Keratinocyte (primary cell): ENCODE results near the gene BBIP1.

ENCODE experiments used
- CTCF ChIP-seq, 3 experiments: IDR thresholded peaks in 1 of 3; conservative IDR thresholded peaks in 1 of 3; optimal IDR thresholded peaks in 1 of 3; 2 replicates in 2 of 3; 3 replicates in 1 of 3; pipeline versions ENCODE3 to v1.5.1; 2011; ENCODE audit warnings: low read length in 3 of 3, mild to moderate bottlenecking in 3 of 3, moderate library complexity in 2 of 3, control low read depth in 1 of 3, inconsistent platforms in 1 of 3; ENCODE audit not compliant: insufficient read depth in 2 of 3; ENCODE audit errors: extremely low read depth in 1 of 3
- EZH2 ChIP-seq: IDR thresholded peaks from one replicate; pipeline ENCODE4 v1.6.1; 2012; ENCODE audit warnings: inconsistent platforms, mild to moderate bottlenecking, low read length, moderate library complexity

GRCh38 chr10:110853921-110854605 is 64.9 kb downstream of the BBIP1 start:
- no peak for TF ChIP-seq CTCF (optimal IDR thresholded peaks at IDR 0.05 in 1 of 3, IDR thresholded peaks at IDR 0.05 in 1 of 3, conservative IDR thresholded peaks at IDR 0.05 in 1 of 3; ENCODE audit: extremely low read depth in 1 of 3, insufficient read depth in 2 of 3, low read length in 3 of 3)
- no peak for TF ChIP-seq EZH2
